Panc1 (cell line): ENCODE results near the gene NALCN.

ENCODE experiments used
- CTCF ChIP-seq: fragments of 450-650 bp; IDR thresholded peaks from 2 replicates; pipeline ENCODE4 v1.5.1; 2017; ENCODE audit warnings: mild to moderate bottlenecking
- TCF7L2 ChIP-seq: IDR thresholded peaks from 2 replicates; pipeline ENCODE4 v1.6.1; 2011; ENCODE audit warnings: mild to moderate bottlenecking, low read depth, low read length, inconsistent platforms

GRCh38 chr13:101179021-101179420, 237.3 kb downstream of the NALCN start:
- TF ChIP-seq CTCF (no peak), TCF7L2 (no peak)
